HG03103 (cell line): ENCODE data around the gene TRMT61A.
A peak's percentile ranks its signal among the peaks of the same experiment; 100 is the strongest.

Source experiments
- ATAC-seq: cut with Tn5 transposase; IDR thresholded peaks from one replicate; pipeline ENCODE4 v1.9.1; 2021; ENCODE audit warnings: low read depth; ENCODE audit not compliant: unreplicated experiment

TRMT61A gene

GRCh38 chr14:103528587-103529382 lies at the start of gene TRMT61A:
TRMT61A (plus strand) TSS chr14:103529196; CDS start chr14:103529979, 783 bp downstream.
- ATAC-seq, result peak; percentile 43

- ATAC-seq, result no peak
Observed at GRCh38 chr14:103480595-103480994, 48.4 kb upstream of the TRMT61A start.

GRCh38 chr14:103483600-103483999 lies 45.4 kb upstream of the TRMT61A start:
- ATAC-seq, result no peak

GRCh38 chr14:103485504-103485903 lies 43.5 kb upstream of the TRMT61A start:
- ATAC-seq, result no peak

- ATAC-seq, result no peak
Observed at GRCh38 chr14:103488071-103488470, 40.9 kb upstream of the TRMT61A start.

GRCh38 chr14:103488960-103489359 lies 40.0 kb upstream of the TRMT61A start:
- ATAC-seq, result no peak

GRCh38 chr14:103489621-103490020 lies 39.4 kb upstream of the TRMT61A start:
- ATAC-seq, result no peak

GRCh38 chr14:103491691-103492090 lies 37.3 kb upstream of the TRMT61A start:
- ATAC-seq, result no peak

- ATAC-seq, result no peak
Observed at GRCh38 chr14:103492156-103492925, 36.7 kb upstream of the TRMT61A start.

- no peak for ATAC-seq
Observed at GRCh38 chr14:103495854-103496253, 33.1 kb upstream of the TRMT61A start.

- no peak for ATAC-seq
Observed at GRCh38 chr14:103496776-103497175, 32.2 kb upstream of the TRMT61A start.

GRCh38 chr14:103499709-103500108 lies 29.3 kb upstream of the TRMT61A start:
- ATAC-seq, result no peak

- no peak for ATAC-seq
Observed at GRCh38 chr14:103500148-103500990, 28.6 kb upstream of the TRMT61A start.

- ATAC-seq, result no peak
Observed at GRCh38 chr14:103501041-103501870, 27.7 kb upstream of the TRMT61A start.

GRCh38 chr14:103501921-103502669 lies 26.9 kb upstream of the TRMT61A start:
- no peak for ATAC-seq

GRCh38 chr14:103502877-103503276 lies 26.1 kb upstream of the TRMT61A start:
- no peak for ATAC-seq

GRCh38 chr14:103503296-103503695 lies 25.7 kb upstream of the TRMT61A start:
- no peak for ATAC-seq

- no peak for ATAC-seq
Observed at GRCh38 chr14:103504991-103505565, 23.9 kb upstream of the TRMT61A start.

- no peak for ATAC-seq
Observed at GRCh38 chr14:103507751-103508150, 21.2 kb upstream of the TRMT61A start.
